ENCODE measurements around the gene HRH4.
A peak's percentile ranks its signal among the peaks of the same experiment; 100 is the strongest.

The HRH4 gene

DNA sequence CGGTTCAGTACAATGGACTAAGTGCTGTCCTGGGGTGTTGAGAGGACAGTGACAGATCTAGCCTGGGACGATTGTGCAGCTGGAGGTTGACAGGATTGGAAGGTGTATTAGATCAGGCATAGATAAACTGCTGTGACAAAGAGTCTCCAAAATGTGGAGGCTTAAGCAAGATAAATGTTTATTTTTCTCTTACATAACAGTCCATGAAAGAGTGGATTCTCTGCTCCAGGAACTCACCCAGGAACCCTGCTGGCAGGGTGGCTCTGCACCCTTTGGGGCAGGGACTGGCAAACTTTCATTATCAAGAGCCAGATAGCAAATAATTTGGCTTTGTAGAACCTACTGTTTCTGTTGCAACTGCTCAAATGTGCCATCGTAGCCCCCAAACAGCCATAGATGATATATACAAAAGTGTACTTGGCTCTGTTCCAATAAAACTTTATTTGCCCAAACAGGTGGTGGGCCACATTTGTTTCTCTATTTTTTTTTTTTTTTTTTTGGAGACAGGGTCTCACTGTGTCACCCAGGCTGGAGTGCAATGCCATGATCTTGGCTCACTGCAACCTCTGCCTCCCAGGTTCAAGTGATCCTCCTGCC lies 9.7 kb downstream of the HRH4 start:
- DNase-seq = no peak

DNA sequence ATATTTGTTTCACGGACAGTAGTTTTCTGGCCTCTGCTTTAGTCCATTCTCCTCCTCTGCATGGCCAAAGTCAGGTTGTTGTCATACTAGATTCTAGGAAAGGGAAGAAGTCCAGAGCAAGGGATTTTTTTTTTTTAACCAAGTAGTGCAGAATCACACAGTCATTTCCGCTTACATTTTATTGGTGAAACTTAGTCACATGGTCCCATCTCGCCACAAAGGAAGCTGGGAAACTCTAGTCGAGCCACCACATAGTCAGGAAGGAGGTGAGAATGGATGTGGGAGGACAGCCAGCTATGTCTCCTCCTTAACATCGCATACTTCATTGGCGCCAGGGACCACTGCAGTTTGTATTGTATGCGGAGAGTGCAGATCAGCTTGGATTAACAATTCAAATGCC lies 10.4 kb downstream of the HRH4 start:
- no peak for DNase-seq

DNA sequence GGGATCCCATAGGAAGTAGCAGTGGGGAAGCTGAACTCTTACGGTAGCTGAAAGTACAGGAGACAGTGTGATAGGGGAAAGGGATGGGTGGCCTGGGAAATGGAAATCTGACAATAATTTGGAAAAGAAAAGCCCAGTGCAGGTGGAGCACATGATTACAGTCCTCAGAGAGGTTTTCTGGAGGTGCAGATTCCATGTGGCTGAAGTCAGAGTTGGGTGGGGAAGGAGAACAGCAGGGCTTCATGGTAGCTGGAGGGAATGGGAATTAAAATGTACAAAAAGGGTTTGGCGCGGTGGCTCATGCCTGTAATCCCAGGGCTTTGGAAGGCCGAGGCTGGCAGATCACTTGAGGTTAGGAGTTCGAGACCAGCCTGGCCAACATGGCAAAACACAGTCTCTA lies 12.2 kb downstream of the HRH4 start:
- no peak for DNase-seq

DNA sequence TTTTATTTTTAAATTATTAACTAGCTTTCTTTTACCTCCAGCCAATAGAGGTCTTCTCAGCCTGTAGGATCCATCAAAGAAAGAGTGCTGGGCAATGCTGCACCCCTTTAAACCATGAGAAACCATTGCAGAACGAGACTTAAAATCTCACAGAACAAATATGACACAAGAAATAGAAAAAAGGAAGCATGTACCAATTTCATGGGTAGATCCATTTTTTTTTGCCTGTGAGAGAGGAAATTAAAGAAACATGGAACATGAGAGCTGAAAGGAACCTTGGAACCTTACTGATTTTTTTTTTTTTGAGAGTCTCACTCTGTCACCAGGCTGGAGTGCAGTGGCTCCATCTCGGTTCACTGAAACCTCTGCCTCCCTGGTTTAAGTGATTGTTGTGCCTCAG lies 14.0 kb downstream of the HRH4 start:
- peak; percentile 28 for DNase-seq

DNA sequence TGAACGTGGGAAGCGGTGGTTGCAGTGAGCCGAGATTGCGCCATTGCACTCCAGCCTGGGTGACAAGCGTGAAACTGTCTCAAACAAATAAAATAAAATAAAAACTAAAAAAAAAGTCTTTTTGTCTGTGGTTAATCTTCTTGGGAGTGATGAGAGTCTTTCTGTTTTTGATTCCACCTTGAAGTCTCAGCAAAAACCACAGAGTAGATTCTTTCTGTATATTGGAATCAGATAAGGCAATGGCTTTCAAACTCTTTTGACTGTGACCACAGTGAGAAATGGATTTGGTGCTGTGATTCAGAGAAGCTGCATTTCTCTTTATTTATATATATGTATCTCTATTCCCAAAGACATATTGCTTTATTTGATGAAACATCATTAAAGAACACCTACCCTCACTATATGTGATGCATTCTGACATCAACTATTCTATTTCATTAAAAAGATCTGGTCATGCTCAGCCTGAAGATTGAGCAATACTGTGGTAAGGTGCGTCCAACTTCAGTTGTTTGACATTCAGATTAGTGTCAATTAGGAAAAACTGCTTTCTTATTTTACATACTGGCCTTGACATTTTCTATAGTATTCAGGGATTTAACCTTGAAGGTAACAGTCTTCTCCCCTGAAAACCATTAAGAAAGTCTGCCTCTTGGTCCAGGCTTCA lies 15.6 kb downstream of the HRH4 start:
- peak; percentile 20 for DNase-seq

DNA sequence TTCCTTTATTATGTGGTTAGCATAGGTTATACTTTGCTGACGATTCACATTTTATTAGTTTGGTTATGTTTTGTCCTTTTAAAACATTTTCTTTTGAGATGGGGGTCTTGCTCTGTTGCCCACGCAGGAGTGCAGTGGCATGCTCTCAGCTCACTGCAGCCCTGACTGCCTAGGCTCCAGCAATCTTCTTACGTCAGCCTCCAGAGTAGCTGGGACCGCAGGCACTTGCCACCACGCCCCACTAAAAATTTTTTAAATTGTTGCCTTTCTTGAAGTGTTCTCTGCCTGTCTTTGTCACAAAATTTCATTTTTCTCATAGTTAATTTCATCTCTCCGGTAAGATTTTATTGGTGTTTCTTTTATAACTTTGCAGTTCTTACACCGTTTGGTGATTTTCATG lies 18.9 kb downstream of the HRH4 start:
- no peak for DNase-seq

DNA sequence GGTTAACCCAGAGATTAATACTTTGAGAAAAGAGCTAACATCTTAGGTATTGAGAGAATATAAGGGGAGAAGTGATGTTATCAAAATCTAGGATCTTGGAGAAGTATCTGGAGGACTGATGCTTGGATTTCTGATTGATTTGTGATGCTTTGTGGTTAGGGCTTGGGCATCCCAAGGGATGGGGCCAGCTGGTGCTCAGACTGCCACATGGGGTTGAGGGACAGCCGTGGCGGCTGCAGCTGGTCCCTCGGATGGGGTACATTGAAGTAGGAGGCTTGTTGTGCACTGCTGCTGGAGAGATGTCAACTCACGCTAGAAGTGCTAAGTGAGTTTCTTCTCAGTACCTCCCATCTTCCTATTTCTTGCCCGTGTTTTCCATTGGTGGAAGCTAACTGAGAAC lies 22.4 kb downstream of the HRH4 start:
- no peak for DNase-seq

DNA sequence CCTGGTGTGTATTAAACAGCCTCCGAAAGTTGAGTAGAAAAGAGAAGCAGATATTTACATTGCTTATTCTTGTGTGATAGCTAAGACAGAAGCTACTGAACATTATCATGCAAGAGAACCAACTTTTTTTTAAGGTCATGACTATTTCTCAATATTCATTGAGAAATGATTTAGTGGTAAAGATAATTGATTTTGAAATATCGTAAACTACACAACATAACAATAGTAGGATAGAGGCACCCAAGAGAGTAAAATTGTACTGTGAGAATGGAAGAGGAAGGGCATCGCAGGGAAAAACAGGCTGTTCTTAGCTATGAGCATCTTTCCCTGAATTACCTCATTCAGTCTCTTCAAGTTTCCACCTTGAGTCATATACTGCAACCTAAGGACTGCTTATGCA lies 25.2 kb downstream of the HRH4 start:
- peak; percentile 50 for DNase-seq

DNA sequence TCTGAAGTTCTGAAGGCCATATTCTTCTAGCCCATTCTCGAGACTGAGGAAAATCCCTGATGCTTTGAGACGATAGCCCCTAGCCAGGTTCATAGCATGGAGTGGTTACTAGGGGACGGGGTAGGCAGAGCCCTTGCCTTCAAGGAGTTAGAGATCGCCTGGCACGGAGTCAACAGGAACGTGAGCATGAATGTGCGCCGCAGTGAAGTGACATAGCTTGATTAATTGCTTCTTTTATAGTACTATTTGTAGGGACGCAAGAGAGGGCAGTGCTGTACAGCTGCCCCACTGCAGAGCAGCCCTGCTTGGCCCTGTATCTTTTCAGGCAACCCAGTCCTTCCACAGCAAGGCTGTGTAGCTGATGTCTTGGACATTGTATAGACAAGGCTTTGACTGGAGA lies 26.2 kb downstream of the HRH4 start:
- DNase-seq = no peak

DNA sequence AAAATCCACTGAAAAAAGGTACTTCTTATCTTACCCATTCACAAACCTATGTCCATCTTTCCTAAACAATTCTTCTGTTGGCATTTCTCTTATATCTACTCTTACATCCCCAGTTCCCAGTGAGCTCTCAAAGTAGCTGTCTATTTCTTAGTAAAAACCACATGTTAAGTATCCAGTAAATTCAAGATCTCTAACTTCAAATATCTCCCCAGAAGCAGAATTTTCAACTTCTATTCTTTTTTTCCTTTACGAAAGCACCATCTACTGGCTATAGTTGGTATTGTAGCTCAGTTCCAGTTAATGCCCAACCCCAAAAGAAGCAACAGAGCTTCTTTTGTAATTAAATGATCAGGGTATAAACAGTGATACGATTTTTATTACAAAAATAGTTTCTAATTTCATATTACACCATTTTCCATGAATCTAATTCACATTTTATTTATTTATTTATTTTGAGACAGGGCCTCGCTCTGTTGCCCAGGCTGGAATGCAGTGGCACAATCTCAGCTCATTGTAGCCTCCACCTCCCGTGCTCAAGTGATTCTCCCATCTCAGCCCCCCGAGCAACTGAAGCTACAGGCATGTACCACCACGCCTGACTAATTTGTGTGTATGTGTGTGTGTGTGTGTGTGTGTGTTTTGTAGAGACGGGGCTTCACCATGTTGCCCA lies 28.5 kb downstream of the HRH4 start:
- DNase-seq = peak; percentile 56

DNA sequence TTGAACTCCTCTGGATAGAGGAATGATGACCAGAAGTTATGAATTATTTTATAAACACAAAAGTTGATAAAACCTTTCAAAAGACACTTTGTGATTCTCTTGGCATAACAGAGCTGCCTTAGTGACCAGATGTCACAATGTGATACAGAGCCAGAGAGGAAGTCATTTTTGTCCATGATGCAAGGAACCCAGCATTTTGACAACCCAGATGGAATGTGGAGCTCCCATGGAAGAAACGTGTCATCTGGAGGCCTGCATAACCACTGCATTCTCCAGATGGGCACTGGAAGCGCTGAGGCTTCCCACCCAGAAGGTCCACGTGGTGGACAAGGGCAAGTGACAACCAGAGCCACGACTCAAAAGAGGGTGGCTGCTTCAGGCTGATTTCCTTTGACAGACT lies 30.1 kb downstream of the HRH4 start:
- DNase-seq = peak; percentile 29

DNA sequence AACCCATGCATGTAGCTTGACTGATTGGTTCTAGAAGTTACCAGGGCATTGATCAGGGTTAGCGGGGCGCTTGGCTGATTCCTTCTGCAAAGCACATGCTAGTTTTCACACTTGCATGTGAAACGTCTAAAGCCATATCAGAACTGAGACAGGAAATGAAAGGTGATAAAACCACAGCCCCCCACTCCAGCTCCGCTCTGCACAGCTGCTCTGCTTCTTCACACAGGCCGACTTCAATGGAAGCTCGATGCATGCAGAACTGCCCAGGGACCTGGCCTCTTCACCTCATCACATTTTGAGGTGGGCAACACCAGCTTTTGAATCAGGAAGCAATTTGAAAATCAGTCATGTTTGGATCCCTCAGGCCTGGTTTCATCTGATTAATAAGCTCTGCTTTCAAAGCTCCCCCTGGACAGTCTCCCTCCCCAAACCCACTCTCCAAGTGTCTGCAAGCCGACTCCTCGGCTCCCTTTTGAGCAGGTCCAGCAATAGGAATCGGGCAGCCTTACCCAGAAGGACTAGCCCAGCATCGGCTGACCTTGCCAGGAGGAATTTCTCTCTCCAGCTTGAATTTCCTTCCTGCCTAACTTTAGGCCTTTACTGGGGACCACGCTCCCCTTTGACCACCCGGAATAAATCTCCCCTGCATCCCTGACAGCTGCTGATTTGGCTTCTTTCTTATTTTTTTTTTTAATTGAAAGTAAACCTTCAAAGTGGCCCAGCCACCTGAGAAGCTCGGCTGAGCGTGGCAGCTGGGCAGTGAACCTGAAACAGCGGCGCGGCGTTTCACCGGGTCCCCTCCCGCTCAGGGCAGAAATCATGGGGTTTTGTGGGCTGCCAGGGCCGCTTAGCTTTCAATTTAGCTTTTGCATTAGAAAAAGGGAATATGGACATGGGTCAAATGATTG lies 31.7 kb downstream of the HRH4 start:
- no peak for DNase-seq

DNA sequence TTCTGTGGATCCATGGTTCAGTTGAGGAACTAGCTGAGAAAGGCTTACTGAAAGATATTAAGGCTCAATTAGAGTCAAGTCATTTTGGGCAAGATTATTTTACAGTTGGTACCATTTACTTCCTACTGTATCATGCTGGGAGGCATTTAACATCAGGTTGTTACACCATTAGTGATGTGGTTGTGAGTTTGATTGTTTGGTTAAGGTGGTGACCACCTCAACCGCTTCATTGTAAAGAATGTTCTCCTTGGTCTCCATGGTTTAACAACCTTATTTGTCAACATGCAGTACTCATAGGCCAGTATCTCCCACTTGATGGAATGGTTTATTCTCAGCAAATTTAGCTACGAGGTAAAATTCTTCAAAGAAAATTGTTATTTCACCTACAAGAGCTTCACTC lies 34.1 kb downstream of the HRH4 start:
- DNase-seq = no peak

DNA sequence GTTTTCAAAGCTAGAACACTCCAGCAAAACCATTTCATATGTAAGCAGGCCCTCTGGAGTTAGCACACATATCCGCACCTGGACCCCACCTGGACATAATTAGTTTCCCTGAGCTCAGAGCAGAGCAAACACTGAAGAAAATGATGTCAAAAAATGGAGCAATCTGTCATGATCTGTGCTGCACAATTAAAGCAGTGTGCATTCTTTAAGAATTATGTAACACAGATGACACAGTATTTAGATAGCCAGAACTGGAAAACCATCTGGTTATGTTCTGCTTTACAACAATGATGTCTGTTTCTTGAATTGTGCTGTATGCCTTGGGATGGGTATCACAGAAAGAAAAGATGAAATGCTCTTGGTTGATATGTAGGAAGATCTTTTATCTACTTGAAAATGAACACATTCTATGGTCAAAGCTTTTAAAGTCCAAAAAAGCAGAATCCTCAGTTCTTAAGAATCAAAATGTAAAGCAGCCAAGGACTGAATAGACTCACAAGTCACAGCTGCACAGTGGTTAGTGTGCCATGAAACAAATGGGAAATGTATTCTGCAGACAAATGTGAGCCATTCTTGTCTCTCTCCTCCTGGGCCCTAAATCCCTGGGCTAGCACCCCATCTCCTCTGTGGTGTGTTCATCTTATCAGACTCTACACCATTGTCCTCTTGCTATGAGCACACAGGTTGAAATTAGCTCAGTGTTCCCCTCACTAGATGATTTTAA lies 36.8 kb downstream of the HRH4 start:
- no peak for DNase-seq

DNA sequence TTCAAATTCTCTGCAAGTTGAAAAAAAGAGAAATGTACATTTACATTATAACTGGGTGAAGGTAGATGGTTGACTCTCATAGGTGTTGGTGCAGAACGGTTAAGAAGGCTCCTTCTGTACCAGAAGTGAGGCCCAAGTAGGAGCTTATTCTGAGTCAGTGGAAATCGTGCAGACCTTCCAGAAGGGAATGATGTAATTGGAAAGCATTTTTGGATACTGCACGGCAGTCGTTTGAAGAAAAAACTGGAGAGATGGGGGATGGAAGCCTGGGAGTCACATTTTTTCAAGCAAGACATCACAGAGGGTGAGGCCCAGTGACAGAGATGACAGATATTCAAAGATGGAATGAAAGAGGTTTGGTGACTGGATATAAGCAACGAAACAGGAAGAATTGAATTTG lies 39.4 kb downstream of the HRH4 start:
- no peak for DNase-seq

DNA sequence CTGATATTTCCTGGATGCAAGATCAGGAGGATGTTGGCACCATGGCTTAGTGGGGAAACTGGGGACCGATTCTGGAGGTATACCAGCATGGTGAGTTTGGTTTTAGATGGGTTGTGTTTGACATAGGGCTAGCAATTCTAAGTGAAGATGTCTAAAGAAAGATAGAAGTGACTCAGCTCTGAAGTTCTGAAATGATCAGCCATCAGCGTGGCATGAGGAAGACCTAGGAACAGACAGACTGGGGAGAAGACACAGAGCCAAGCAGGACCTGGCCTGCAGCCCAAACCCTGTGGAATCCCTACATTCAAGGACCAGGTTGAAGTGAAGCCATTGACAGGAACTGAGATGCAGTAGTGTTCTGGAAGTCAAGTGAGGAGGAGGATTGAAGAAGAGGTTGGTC lies 39.8 kb downstream of the HRH4 start:
- no peak for DNase-seq

DNA sequence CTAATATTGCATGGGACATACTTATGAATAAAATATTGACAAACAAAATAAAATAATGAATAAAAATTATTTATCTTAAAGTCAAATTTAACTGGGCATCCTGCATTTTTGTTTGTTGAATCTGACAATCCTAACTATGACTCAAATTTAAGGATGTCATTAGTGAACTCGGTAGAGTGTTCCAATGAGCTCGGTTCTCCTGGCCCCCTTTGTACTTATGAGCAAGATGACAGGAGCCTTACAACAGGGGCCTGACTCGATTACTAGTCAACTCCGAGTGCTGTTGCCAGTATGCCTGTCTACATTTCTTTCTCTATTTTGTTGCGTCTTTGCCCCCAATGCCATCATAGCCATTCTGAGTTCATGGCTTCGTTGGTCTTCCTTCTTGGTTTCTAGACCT lies 40.3 kb downstream of the HRH4 start:
- no peak for DNase-seq

DNA sequence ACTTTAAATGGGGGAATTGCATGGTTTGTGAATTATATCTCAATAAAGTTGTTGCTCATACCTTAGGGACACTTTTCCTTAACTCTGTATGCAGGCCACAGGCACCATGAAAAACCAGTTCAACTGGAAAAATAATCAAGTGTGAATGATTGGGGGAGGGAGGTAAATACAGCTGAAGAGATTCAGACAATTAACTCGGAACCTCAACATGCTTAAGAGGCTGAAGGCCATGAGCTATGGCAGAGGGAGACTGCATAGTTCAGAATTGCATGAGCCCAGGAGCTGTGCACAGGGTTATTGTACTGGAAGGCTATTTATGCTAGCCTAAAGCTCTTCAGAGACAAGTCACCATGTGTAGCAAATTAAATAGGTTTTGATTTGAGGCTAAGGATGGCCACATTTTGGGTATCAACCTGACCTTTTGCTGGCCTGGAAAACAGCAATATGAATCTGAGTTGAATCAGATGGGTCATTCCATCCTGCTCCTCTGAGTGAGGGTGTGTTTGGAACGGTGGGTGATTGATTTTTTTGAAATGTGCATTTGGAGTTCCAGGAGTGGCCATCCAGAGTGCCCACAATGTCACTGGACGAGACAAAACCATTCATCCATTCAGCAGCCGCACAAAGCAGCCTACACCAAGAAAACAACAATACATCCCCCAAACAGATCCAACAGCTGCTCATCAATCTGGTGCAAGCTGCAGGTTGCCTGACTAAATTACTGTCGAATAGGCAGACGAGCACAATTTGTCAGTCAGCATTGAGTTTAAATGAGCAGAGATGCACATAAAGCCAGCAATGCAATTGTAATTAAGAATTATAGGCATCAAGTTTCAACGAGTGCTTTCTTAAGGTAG lies 42.5 kb downstream of the HRH4 start:
- no peak for DNase-seq

DNA sequence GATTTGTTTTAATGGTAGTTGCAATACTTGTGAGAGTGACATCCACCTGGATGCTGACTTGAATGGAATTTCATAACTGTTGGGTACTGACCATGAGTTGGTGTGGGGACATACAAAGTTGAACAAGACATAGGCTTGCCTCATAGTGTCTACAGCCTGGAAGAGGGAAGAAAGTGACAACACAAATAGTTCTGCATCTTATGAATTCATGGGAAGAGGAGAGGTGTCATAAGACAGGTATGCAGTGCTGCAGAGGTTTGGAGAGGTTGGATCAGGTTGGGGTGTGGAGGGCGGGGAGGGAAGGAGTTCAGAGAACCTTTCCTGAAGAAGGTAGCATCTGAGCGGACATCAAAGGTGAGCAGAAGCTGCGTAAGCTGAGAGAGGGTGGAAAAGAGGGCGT lies 44.0 kb downstream of the HRH4 start:
- DNase-seq = no peak

DNA sequence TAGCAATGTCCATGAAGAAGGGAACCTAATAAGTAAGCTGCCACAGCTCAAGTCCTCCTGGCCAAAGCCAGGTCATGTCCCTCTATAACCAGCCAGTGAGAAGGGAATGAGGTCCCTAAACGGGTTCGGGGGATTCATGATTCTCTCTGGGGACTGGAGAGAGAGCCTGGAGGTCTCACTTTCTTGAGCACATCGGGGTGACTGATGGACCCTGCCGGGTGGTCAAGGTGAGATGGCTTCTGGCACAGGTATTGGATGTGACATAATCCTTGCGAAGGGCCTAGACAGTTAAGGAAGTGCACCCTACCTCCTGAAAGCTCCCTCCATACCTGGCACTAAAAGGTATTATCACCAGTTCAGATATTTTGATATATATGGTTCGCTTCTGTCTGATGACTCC lies 45.7 kb downstream of the HRH4 start:
- DNase-seq = no peak

DNA sequence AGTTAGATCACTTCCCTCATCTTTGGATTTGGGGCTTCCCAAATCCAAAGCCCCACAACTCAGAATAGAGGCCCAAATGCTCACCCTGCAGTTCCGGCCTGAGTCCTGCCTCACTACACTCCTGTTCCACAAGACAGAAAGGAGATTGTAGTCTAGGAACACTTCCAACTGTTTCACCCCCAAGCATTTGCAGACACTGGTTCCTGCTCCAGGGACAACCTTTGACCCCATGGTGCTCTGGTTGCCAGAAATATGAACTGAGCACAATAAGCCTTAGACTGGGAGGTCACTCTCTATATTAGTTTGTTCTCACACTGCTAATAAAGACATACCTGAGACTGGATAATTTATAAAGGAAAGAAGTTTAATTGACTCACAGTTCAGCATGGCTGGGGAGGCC lies 49.0 kb downstream of the HRH4 start:
- DNase-seq = no peak

DNA sequence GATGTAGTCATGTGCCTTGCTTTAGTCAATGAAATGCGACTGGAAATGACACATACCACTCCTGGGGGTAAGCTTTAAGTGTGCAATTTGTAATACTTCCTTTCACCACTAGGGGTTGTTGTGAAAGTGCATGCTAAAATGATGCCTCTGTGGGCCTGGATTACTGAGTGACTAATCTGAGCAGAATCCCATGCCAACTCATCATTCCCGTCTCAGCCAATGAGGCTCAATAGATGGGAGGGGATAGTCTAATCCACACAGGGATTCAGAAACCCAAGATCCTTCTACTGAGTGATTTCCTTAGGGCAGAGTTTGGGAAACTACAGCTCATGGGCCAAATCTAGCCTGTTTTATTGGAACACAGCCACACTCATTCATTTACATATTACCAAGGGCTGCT lies 54.0 kb downstream of the HRH4 start:
- DNase-seq = peak; percentile 55

Data from inflammatory macrophage treated with lipopolysaccharide for 4 hours (primary cell).